IMR-90 (cell line): ENCODE measurements around the gene CDKAL1. TPM values are rescaled to one million over a fixed set of nuclear protein-coding genes. Genes with fewer than 3 reads are reported as not detected.

Source experiments
- ATAC-seq: fragments of 200-7000 bp; cut with Tn5 transposase; 2 replicates; pipeline ENCODE4 v1.9.1; 2020; ENCODE audit warnings: low read depth, mild to moderate bottlenecking, moderate library complexity
- BruUV-seq: library from RNA; stranded (reverse); fragments of 400-500 nt; replicated peaks from 2 replicates; lab custom pipeline; 2021; lab: Mats Ljungman, UMichigan
- CTCF ChIA-PET: fragments of 300-600 bp; formaldehyde crosslinking; extraction: SDS; loops from one replicate; lab custom pipeline; 2021; ENCODE audit warnings: antibody characterized with exemption; lab: Yijun Ruan, JAX
- POLR2A ChIA-PET: fragments of 300-600 bp; sonication (Branson Sonifier 250); formaldehyde crosslinking; loops from one replicate; lab custom pipeline; 2022; ENCODE audit warnings: antibody characterized with exemption; ENCODE audit not compliant: unreplicated experiment; lab: Charles Lee
- DNase-seq: peaks from one replicate; pipeline ENCODE4 v3.0.0; 2013
- H2AFZ ChIP-seq: replicated peaks from 2 replicates; pipeline ENCODE3; 2013; ENCODE audit warnings: low read length, mild to moderate bottlenecking; ENCODE audit not compliant: poor library complexity
- H2AK5ac ChIP-seq: 2 replicates; pipeline ENCODE4 v1.6.1; 2013; ENCODE audit warnings: low read depth, low read length, inconsistent platforms
- H2AK9ac ChIP-seq: replicated peaks from 2 replicates; pipeline ENCODE3; 2013; ENCODE audit warnings: mild to moderate bottlenecking, low read depth, low read length, moderate library complexity; ENCODE audit not compliant: poor library complexity
- H2BK120ac ChIP-seq: 2 replicates; pipeline ENCODE4 v1.6.1; 2013; ENCODE audit warnings: low read depth, low read length, inconsistent platforms
- H2BK15ac ChIP-seq: 3 replicates; pipeline ENCODE4 v1.6.1; 2013; ENCODE audit warnings: low read depth, low read length, inconsistent platforms
- H2BK20ac ChIP-seq: 2 replicates; pipeline ENCODE4 v1.6.1; 2013; ENCODE audit warnings: low read depth, mild to moderate bottlenecking, inconsistent platforms, low read length, moderate library complexity
- H2BK5ac ChIP-seq: 2 replicates; pipeline ENCODE4 v1.6.1; 2013; ENCODE audit warnings: mild to moderate bottlenecking, low read depth, low read length, inconsistent platforms; ENCODE audit not compliant: poor library complexity, severe bottlenecking
- H3K14ac ChIP-seq: replicated peaks from 2 replicates; pipeline ENCODE4 v1.6.1; 2013; ENCODE audit warnings: low read depth, low read length, inconsistent platforms
- H3K18ac ChIP-seq: 2 replicates; pipeline ENCODE4 v1.6.1; 2013; ENCODE audit warnings: low read depth, low read length, control low read depth
- H3K23ac ChIP-seq: 2 replicates; pipeline ENCODE4 v1.6.1; 2013; ENCODE audit warnings: low read depth, low read length, inconsistent platforms
- H3K27ac ChIP-seq: 2 replicates; pipeline ENCODE4 v1.5.1; 2013; ENCODE audit warnings: mild to moderate bottlenecking, control low read depth, low read length; ENCODE audit not compliant: insufficient read depth
- H3K27me3 ChIP-seq: 2 replicates; pipeline ENCODE4 v1.6.1; 2013; ENCODE audit warnings: low read length; ENCODE audit not compliant: control insufficient read depth, insufficient read depth
- H3K36me3 ChIP-seq: 2 replicates; pipeline ENCODE4 v1.6.1; 2013; ENCODE audit warnings: low read length, mixed read lengths; ENCODE audit not compliant: control insufficient read depth, insufficient read depth
- H3K4ac ChIP-seq: 2 replicates; pipeline ENCODE4 v1.6.1; 2013; ENCODE audit warnings: low read depth, low read length, inconsistent platforms
- H3K4me1 ChIP-seq: 2 replicates; pipeline ENCODE4 v1.6.1; 2013; ENCODE audit warnings: low read length, mixed read lengths; ENCODE audit not compliant: control insufficient read depth, insufficient read depth
- H3K4me2 ChIP-seq: 2 replicates; pipeline ENCODE4 v1.6.1; 2013; ENCODE audit warnings: low read depth, mild to moderate bottlenecking, control low read depth, low read length, moderate library complexity
- H3K4me3 ChIP-seq: 2 replicates; pipeline ENCODE4 v1.5.1; 2013; ENCODE audit warnings: low read depth, mild to moderate bottlenecking, control low read depth, low read length, moderate library complexity; ENCODE audit not compliant: insufficient read depth
- H3K56ac ChIP-seq: 2 replicates; pipeline ENCODE4 v1.6.1; 2013; ENCODE audit warnings: low read length, inconsistent platforms; ENCODE audit not compliant: insufficient read depth; ENCODE audit errors: extremely low read depth
- H3K79me1 ChIP-seq, 2 experiments: 2 replicates each; pipeline ENCODE4 v1.6.1; 2013; ENCODE audit warnings: low read length in 2 of 2, inconsistent platforms in 1 of 2, low read depth in 1 of 2
- H3K9ac ChIP-seq: 2 replicates; pipeline ENCODE4 v1.6.1; 2013; ENCODE audit warnings: low read depth, low read length, control low read depth
- H3K9me1 ChIP-seq: 2 replicates; pipeline ENCODE4 v1.6.1; 2013; ENCODE audit warnings: low read length, inconsistent platforms; ENCODE audit not compliant: insufficient read depth
- H3K9me3 ChIP-seq: 2 replicates; pipeline ENCODE4 v1.6.1; 2013; ENCODE audit warnings: low read length; ENCODE audit not compliant: control insufficient read depth, insufficient read depth
- H4K20me1 ChIP-seq: 2 replicates; pipeline ENCODE4 v1.6.1; 2013; ENCODE audit warnings: low read length, inconsistent platforms; ENCODE audit not compliant: insufficient read depth
- H4K5ac ChIP-seq: 2 replicates; pipeline ENCODE4 v1.6.1; 2013; ENCODE audit warnings: mild to moderate bottlenecking, low read depth, low read length, control low read depth
- H4K8ac ChIP-seq, 2 experiments: 2 replicates each; pipeline ENCODE4 v1.6.1; 2013; ENCODE audit warnings: low read depth in 2 of 2, low read length in 2 of 2, control low read depth in 1 of 2, inconsistent platforms in 1 of 2
- H4K91ac ChIP-seq: 2 replicates; pipeline ENCODE4 v1.6.1; 2013; ENCODE audit warnings: low read depth, low read length, inconsistent platforms; ENCODE audit not compliant: insufficient read depth
- BHLHE40 ChIP-seq: fragments of 150-350 bp; IDR thresholded peaks from 2 replicates; pipeline ENCODE4 v1.6.1; 2016; ENCODE audit warnings: mild to moderate bottlenecking, low read depth, low read length
- CEBPB ChIP-seq: IDR thresholded peaks from 2 replicates; pipeline ENCODE4 v1.6.1; 2012; ENCODE audit warnings: low read depth, low read length, improper control_type of control experiment
- MAZ ChIP-seq: IDR thresholded peaks from 2 replicates; pipeline ENCODE4 v1.6.1; 2012; ENCODE audit warnings: low read depth, mild to moderate bottlenecking, low read length, improper control_type of control experiment, moderate library complexity, borderline replicate concordance
- NFE2L2 ChIP-seq: fragments of 150-350 bp; IDR thresholded peaks from 2 replicates; pipeline ENCODE4 v1.6.1; 2016; ENCODE audit warnings: low read depth, mild to moderate bottlenecking, low read length
- POLR2A ChIP-seq: IDR thresholded peaks from 2 replicates; pipeline ENCODE4 v1.6.1; 2012; ENCODE audit warnings: mild to moderate bottlenecking, low read depth, low read length
- RCOR1 ChIP-seq: IDR thresholded peaks from 2 replicates; pipeline ENCODE4 v1.6.1; 2012; ENCODE audit warnings: mild to moderate bottlenecking, low read length, improper control_type of control experiment; ENCODE audit not compliant: insufficient replicate concordance
- RFX5 ChIP-seq: IDR thresholded peaks from 2 replicates; pipeline ENCODE4 v1.8.0; 2012; ENCODE audit warnings: low read depth, mild to moderate bottlenecking, low read length, moderate library complexity
- USF2 ChIP-seq: fragments of 150-350 bp; IDR thresholded peaks from 2 replicates; pipeline ENCODE4 v1.6.1; 2017; ENCODE audit warnings: mild to moderate bottlenecking, antibody characterized with exemption, low read length, low read depth
- WGBS, 2 experiments: methylation state at CpG; one replicate each; pipeline versions ENCODE4 v1.1.5 to v1.1.7; 2013; ENCODE audit warnings: missing lambda C conversion rate in 2 of 2; ENCODE audit not compliant: insufficient read length in 1 of 2; ENCODE audit errors: extremely low coverage in 2 of 2; 5-methylcytosine and 5-hydroxymethylcytosine counted together
- dilution Hi-C: fragments of 300-500 bp; cut with HindIII; formaldehyde crosslinking; loops from one replicate; pipeline ENCODE4 v1.14.3; 2018; ENCODE audit warnings: low sequenced_read_pairs; ENCODE audit not compliant: unreplicated experiment
- in situ Hi-C: fragments of 300-500 bp; cut with MboI; formaldehyde crosslinking; loops from 3 replicates; pipeline ENCODE4 v1.14.3; 2019; ENCODE audit warnings: low sequenced_read_pairs, inconsistent platforms, mixed read lengths
- intact Hi-C: fragments of 100-400 bp; cut with micrococcal nuclease; formaldehyde crosslinking; loops from 2 replicates; pipeline ENCODE4 v1.10.0; 2022
- polyA plus RNA-seq, 3 experiments: library from polyadenylated mRNA; depleted of rRNA; stranded (reverse); fragments of >200 nt; gene quantifications; 2 replicates each; pipeline ENCODE4 v1.2.3, GENCODE V29; 2012; ENCODE audit warnings: low replicate concordance in 1 of 3
- total RNA-seq: library from RNA; depleted of rRNA; stranded (reverse); fragments of >200 nt; gene quantifications from 2 replicates; pipeline ENCODE4 v1.2.3, GENCODE V29; 2012

Gene CDKAL1
- total and polyA plus RNA-seq, 2 of the 4 experiments (the other 2 are of a cell fraction), result 3.7 to 13.1 TPM

- Histone ChIP-seq H2AFZ (no peak overlapping the region), H2AK9ac (no peak overlapping the region), H2BK5ac (no peak overlapping the region), H3K9me3 (no peaks in the 10 kb centered on the region), H3K4me2 (no peak overlapping the region), H3K4me3 (no peak overlapping the region), H2AK5ac (no peak overlapping the region), H4K91ac (no peak overlapping the region), H2BK120ac (no peak overlapping the region), H3K36me3 (no peaks in the 10 kb centered on the region), H2BK15ac (no peak overlapping the region), H3K9ac (no peak overlapping the region), H3K27me3 (no peaks in the 10 kb centered on the region), H3K14ac (no peak overlapping the region), H3K23ac (no peak overlapping the region), H3K9me1 (no peaks in the 10 kb centered on the region), H3K18ac (no peak overlapping the region), H4K5ac (no peak overlapping the region), H2BK20ac (no peak overlapping the region), H3K56ac (no peak overlapping the region), H4K20me1 (no peaks in the 10 kb centered on the region), H4K8ac (no peak overlapping the region), H3K79me1 (peaks cover 0 to under 1% of the 10 kb centered on the region in 2 experiments; a peak in 1 of 4 replicates), H3K4ac (no peak overlapping the region), H3K4me1 (0 out of 2 replicates have a peak, but pooled peaks cover 1% of the 10 kb centered on the region), H3K27ac (no peak overlapping the region)
- intact Hi-C loops (no loop called here), in situ Hi-C loops (no loop called here), dilution Hi-C loops (no loop called here)
- TF ChIP-seq POLR2A (no peak), RCOR1 (no peak), MAZ (no peak), BHLHE40 (no peak), CEBPB (no peak), NFE2L2 (no peak), USF2 (no peak), RFX5 (no peak)
- ATAC-seq, result no peak
- WGBS, 2 experiments, result no CpG with 5 or more reads among the region's 4 CpGs
- POLR2A ChIA-PET, result no interaction called here
- BruUV-seq, result no TSS peak
- DNase-seq, result no peak
- CTCF ChIA-PET, result no interaction called here
Measured at GRCh38 chr6:20740088-20740487, 205.8 kb downstream of the CDKAL1 start.
